ENCODE results near the gene LDB2. TPM values are rescaled to one million over a fixed set of nuclear protein-coding genes. Genes with fewer than 3 reads are reported as not detected.

Gene LDB2
- total RNA-seq, 1 donor from 2014 or later = 137 TPM

GRCh38 chr4:16852228-16852627 lies 46.2 kb downstream of the LDB2 start:
- Histone ChIP-seq H3K9me3 (no peaks in the 10 kb centered on the region), H3K4me3 (no peak overlapping the region), H3K27ac (no peak overlapping the region), H3K4me1 (no peaks in the 10 kb centered on the region), H3K36me3 (no peaks in the 10 kb centered on the region), H3K27me3 (no peaks in the 10 kb centered on the region)
- TF ChIP-seq, protein P1, sequence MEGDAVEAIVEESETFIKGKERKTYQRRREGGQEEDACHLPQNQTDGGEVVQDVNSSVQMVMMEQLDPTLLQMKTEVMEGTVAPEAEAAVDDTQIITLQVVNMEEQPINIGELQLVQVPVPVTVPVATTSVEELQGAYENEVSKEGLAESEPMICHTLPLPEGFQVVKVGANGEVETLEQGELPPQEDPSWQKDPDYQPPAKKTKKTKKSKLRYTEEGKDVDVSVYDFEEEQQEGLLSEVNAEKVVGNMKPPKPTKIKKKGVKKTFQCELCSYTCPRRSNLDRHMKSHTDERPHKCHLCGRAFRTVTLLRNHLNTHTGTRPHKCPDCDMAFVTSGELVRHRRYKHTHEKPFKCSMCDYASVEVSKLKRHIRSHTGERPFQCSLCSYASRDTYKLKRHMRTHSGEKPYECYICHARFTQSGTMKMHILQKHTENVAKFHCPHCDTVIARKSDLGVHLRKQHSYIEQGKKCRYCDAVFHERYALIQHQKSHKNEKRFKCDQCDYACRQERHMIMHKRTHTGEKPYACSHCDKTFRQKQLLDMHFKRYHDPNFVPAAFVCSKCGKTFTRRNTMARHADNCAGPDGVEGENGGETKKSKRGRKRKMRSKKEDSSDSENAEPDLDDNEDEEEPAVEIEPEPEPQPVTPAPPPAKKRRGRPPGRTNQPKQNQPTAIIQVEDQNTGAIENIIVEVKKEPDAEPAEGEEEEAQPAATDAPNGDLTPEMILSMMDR (IDR thresholded peaks at IDR 0.05) = no peak
- no peak for DNase-seq (ENCODE audit: low spot score in 2 of 2)
- intact Hi-C loops (cut with DNase I) = no loop called here

DNA sequence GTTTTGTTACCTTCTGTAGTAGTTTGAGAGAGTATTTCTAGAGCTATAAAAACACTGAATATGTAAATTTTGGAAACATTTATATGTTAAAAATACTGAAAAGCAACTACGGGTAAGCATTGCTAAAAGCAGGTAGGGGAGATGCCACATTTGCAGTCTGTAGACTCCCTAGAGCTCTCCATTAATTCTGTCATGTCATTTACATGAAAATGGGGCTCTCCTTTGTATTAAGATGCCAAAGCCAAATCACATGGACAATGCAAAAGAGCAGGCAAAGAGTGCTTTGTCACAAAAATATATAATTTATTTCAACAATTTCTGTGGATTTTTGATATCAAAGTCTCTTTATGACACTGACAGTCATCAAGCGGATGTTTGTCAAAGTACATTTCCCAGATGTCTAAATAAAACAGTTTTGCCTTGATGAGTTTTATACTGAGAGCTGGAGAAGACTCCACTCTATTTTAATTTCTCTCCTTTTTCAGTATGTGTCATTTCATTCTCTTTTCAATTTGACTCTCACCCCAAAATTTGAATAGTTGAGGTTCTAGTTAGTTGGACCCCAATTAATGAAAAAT lies 51.8 kb downstream of the LDB2 start:
- Histone ChIP-seq H3K27ac (no peak overlapping the region), H3K27me3 (no peaks in the 10 kb centered on the region), H3K4me1 (no peaks in the 10 kb centered on the region), H3K36me3 (no peaks in the 10 kb centered on the region), H3K4me3 (no peak overlapping the region), H3K9me3 (no peaks in the 10 kb centered on the region)
- intact Hi-C loops (cut with DNase I) = no loop called here
- TF ChIP-seq, protein P1 (IDR thresholded peaks at IDR 0.05) = no peak
- no peak for DNase-seq (ENCODE audit: low spot score in 2 of 2)

DNA sequence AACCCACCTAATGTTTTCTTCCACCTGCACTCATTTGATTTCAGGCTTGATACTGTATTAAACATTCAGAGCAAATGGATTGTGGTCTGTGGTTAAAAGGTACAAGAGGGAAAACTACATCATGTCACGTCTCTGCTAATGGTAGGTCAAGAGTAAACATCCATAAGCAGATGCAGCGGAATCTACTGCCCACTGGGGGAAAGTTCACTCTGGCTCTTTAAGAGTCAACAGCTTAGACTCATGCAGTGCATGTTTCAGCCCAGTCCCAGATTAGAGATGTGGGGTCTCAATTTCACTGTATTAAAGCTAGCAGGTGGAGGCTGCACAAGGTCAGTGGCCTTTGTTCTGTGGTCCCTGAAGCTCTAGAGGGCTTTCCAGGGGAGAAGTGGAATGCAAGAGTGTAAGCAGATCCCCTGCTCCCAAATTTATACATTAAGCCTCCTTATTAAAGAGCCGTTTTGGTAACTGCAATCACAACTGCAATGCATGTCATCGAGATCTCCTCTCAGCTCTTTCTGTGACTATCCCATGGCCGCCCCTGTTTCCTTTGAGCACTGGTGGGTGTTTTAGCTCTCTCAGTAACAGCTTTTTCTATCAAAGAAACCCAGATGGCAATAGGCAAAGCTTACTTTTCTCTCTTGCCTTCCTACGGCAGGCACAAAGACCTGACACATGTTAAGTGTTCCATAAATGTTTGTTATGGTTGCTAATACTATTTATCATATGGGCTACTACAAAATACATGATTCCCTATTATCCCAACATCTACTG lies 53.4 kb downstream of the LDB2 start:
- H3K9me3 ChIP-seq = no peaks in the 10 kb centered on the region
- no peak overlapping the region for H3K4me3 ChIP-seq
- DNase-seq (ENCODE audit: low spot score in 2 of 2) = no peak
- H3K36me3 ChIP-seq = no peaks in the 10 kb centered on the region
- TF ChIP-seq, protein P1 (IDR thresholded peaks at IDR 0.05) = no peak
- intact Hi-C loops (cut with DNase I) = no loop called here
- no peaks in the 10 kb centered on the region for H3K27me3 ChIP-seq
- no peaks in the 10 kb centered on the region for H3K4me1 ChIP-seq
- no peak overlapping the region for H3K27ac ChIP-seq

DNA sequence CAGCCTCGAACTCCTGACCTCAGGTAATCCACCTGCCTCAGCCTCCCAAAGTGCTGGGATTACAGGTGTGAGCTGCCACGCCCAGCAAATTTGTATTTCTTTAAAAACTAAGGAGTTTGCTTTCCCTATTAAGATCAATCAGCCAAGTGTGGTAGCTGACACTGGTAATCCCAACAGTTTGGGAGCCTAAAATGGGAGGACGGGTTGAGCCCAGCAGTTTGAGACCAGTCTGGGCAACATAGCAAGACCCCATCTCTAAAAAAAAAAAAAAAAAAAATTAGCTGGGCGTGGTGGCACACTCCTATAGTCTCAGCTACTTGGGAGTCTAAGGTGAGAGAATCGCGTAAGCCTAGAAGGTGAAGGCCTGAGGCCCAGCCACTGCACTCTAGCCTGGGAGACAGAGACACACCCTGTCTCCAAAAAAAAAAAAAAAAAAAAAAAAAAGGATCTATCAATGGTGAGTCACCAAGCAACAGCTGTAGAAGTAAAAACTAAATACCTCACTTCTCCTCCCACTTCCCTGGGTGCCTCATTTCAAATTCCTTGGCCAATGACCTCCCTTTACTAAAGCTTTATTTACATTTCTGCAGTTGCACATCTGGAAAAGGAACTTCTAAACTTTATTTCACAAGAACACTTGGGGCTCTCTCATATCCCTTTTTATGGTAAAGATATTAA lies 54.5 kb downstream of the LDB2 start:
- Histone ChIP-seq H3K36me3 (no peaks in the 10 kb centered on the region), H3K4me1 (no peaks in the 10 kb centered on the region), H3K4me3 (no peak overlapping the region), H3K27me3 (no peaks in the 10 kb centered on the region), H3K27ac (no peak overlapping the region), H3K9me3 (no peaks in the 10 kb centered on the region)
- TF ChIP-seq, protein P1 (IDR thresholded peaks at IDR 0.05) = no peak
- intact Hi-C loops (cut with DNase I) = no loop called here
- no peak for DNase-seq (ENCODE audit: low spot score in 2 of 2)

- no peaks in the 10 kb centered on the region for H3K4me1 ChIP-seq
- H3K27me3 ChIP-seq = no peaks in the 10 kb centered on the region
- intact Hi-C loops (cut with DNase I) = no loop called here
- H3K4me3 ChIP-seq = no peak overlapping the region
- no peaks in the 10 kb centered on the region for H3K9me3 ChIP-seq
- DNase-seq (ENCODE audit: low spot score in 2 of 2) = no peak
- TF ChIP-seq, protein P1 (IDR thresholded peaks at IDR 0.05) = no peak
- no peaks in the 10 kb centered on the region for H3K36me3 ChIP-seq
- H3K27ac ChIP-seq = no peak overlapping the region
Observed at GRCh38 chr4:16838226-16838875, 60.1 kb downstream of the LDB2 start.
